Measurements from ENCODE around the gene DCDC2B.

- TF ChIP-seq CTCF (conservative IDR thresholded peaks at IDR 0.05; ENCODE audit: low read depth, low read length) (no peak), EZH2 (IDR thresholded peaks at IDR 0.05; ENCODE audit: borderline replicate concordance, low read depth, low read length, poor library complexity, severe bottlenecking) (no peak)
Observed at GRCh38 chr1:32194984-32195383, 13.9 kb upstream of the DCDC2B start.

Measured in A673 (cell line).